Measurements from ENCODE around the gene MICOS13. TPM values are rescaled to one million over a fixed set of nuclear protein-coding genes. Genes with fewer than 3 reads are reported as not detected.

The MICOS13 gene
- total and polyA plus RNA-seq, 5 donors from 2014 or later: 21.2 to 110 (median 96.2) TPM

- H3K27ac Mint-ChIP-seq: peak overlapping the region in 2 of 3 donors; percentile 32 to 33
- no peaks in the 10 kb centered on the region for H3K9me3 Mint-ChIP-seq
- Histone ChIP-seq H3K4me3 (ENCODE audit: low read depth, low read length) (no peak overlapping the region), H3K27me3 (ENCODE audit: control insufficient read depth, insufficient read depth, low read length) (no peaks in the 10 kb centered on the region), H3K36me3 (ENCODE audit: control insufficient read depth, insufficient read depth, low read length) (peaks cover 47% of the 10 kb centered on the region), H3K9me3 (ENCODE audit: control insufficient read depth in 2 of 2, low read length in 2 of 2) (no peaks in the 10 kb centered on the region), H3K4me1 (ENCODE audit: control insufficient read depth, insufficient read depth, low read length, poor library complexity, severe bottlenecking) (peaks cover 41% of the 10 kb centered on the region), H3K27ac (ENCODE audit: insufficient read depth, low read length, poor library complexity, severe bottlenecking) (no peak overlapping the region)
- ATAC-seq (ENCODE audit: low read depth in 2 of 2) (no peak), DNase-seq (no peak)
- H3K27me3 Mint-ChIP-seq: no peaks in the 10 kb centered on the region
- H3K4me1 Mint-ChIP-seq: peaks cover 26 to 86% (median 64%) of the 10 kb centered on the region in 4 donors
- peaks cover 23% of the 10 kb centered on the region for H3K36me3 Mint-ChIP-seq
- H3K4me3 Mint-ChIP-seq: peak overlapping the region in 1 of 4 donors; percentile 39
These were observed 47.7 kb downstream of the MICOS13 start for GRCh38 chr19:5632657-5633056.

- peak overlapping the region in 1 of 4 donors; percentile 39 for H3K4me3 Mint-ChIP-seq
- Histone ChIP-seq H3K4me3 (ENCODE audit: low read depth, low read length) (no peak overlapping the region), H3K9me3 (ENCODE audit: control insufficient read depth in 2 of 2, low read length in 2 of 2) (no peaks in the 10 kb centered on the region), H3K4me1 (ENCODE audit: control insufficient read depth, insufficient read depth, low read length, poor library complexity, severe bottlenecking) (peaks cover 45% of the 10 kb centered on the region), H3K27me3 (ENCODE audit: control insufficient read depth, insufficient read depth, low read length) (no peaks in the 10 kb centered on the region), H3K36me3 (ENCODE audit: control insufficient read depth, insufficient read depth, low read length) (peaks cover 51% of the 10 kb centered on the region), H3K27ac (ENCODE audit: insufficient read depth, low read length, poor library complexity, severe bottlenecking) (no peak overlapping the region)
- no peak for ATAC-seq (ENCODE audit: low read depth in 2 of 2)
- H3K27me3 Mint-ChIP-seq: no peaks in the 10 kb centered on the region
- H3K27ac Mint-ChIP-seq: peak overlapping the region in 1 of 3 donors; percentile 33
- peaks cover 27% of the 10 kb centered on the region for H3K36me3 Mint-ChIP-seq
- no peak for DNase-seq
- no peaks in the 10 kb centered on the region for H3K9me3 Mint-ChIP-seq
- peaks cover 26 to 85% (median 65%) of the 10 kb centered on the region in 4 donors for H3K4me1 Mint-ChIP-seq
These were observed 48.1 kb downstream of the MICOS13 start for GRCh38 chr19:5632241-5632612.

- Histone ChIP-seq H3K9me3 (ENCODE audit: control insufficient read depth in 2 of 2, low read length in 2 of 2) (no peaks in the 10 kb centered on the region), H3K4me1 (ENCODE audit: control insufficient read depth, insufficient read depth, low read length, poor library complexity, severe bottlenecking) (peaks cover 50% of the 10 kb centered on the region), H3K27ac (ENCODE audit: insufficient read depth, low read length, poor library complexity, severe bottlenecking) (no peak overlapping the region), H3K4me3 (ENCODE audit: low read depth, low read length) (no peak overlapping the region), H3K27me3 (ENCODE audit: control insufficient read depth, insufficient read depth, low read length) (no peaks in the 10 kb centered on the region), H3K36me3 (ENCODE audit: control insufficient read depth, insufficient read depth, low read length) (peaks cover 56% of the 10 kb centered on the region)
- no peak for DNase-seq
- Mint-ChIP-seq H3K27me3 (no peaks in the 10 kb centered on the region), H3K36me3 (peaks cover 27% of the 10 kb centered on the region), H3K4me3 (peak overlapping the region; percentile 1 to 75 (median 58)), H3K4me1 (peaks cover 26 to 89% (median 65%) of the 10 kb centered on the region in 4 donors), H3K9me3 (no peaks in the 10 kb centered on the region), H3K27ac (peak overlapping the region in 2 of 3 donors; percentile 33 to 63)
- ATAC-seq (ENCODE audit: low read depth in 2 of 2): no peak
These were observed 48.6 kb downstream of the MICOS13 start for GRCh38 chr19:5631567-5632240.

GRCh38 chr19:5628919-5629481 is 51.3 kb downstream of the MICOS13 start:
- Histone ChIP-seq H3K4me3 (ENCODE audit: low read depth, low read length) (peak overlapping the region; percentile 21), H3K36me3 (ENCODE audit: control insufficient read depth, insufficient read depth, low read length) (peaks cover 59% of the 10 kb centered on the region), H3K27ac (ENCODE audit: insufficient read depth, low read length, poor library complexity, severe bottlenecking) (no peak overlapping the region), H3K4me1 (ENCODE audit: control insufficient read depth, insufficient read depth, low read length, poor library complexity, severe bottlenecking) (peaks cover 77% of the 10 kb centered on the region), H3K9me3 (ENCODE audit: control insufficient read depth in 2 of 2, low read length in 2 of 2) (no peaks in the 10 kb centered on the region), H3K27me3 (ENCODE audit: control insufficient read depth, insufficient read depth, low read length) (no peaks in the 10 kb centered on the region)
- peaks cover 46% of the 10 kb centered on the region for H3K36me3 Mint-ChIP-seq
- H3K9me3 Mint-ChIP-seq: no peaks in the 10 kb centered on the region
- no peaks in the 10 kb centered on the region for H3K27me3 Mint-ChIP-seq
- peaks cover 21 to 91% (median 74%) of the 10 kb centered on the region in 4 donors for H3K4me1 Mint-ChIP-seq
- peak overlapping the region in 3 of 4 donors; percentile 43 to 70 (median 50) for H3K4me3 Mint-ChIP-seq
- H3K27ac Mint-ChIP-seq: peak overlapping the region in 2 of 3 donors; percentile 36 to 65
- DNase-seq (no peak), ATAC-seq (ENCODE audit: low read depth in 2 of 2) (peak in 1 of 2 donors; percentile 43)

GRCh38 chr19:5628461-5628860 is 51.9 kb downstream of the MICOS13 start:
- peaks cover 56% of the 10 kb centered on the region for H3K36me3 ChIP-seq (ENCODE audit: control insufficient read depth, insufficient read depth, low read length)
- Mint-ChIP-seq H3K27ac (peak overlapping the region in 1 of 3 donors; percentile 65), H3K27me3 (no peaks in the 10 kb centered on the region), H3K4me3 (peak overlapping the region; percentile 27 to 70 (median 46)), H3K4me1 (peaks cover 20 to 91% (median 71%) of the 10 kb centered on the region in 4 donors), H3K9me3 (no peaks in the 10 kb centered on the region), H3K36me3 (peaks cover 46% of the 10 kb centered on the region)
- H3K27ac ChIP-seq (ENCODE audit: insufficient read depth, low read length, poor library complexity, severe bottlenecking): peak overlapping the region; percentile 9
- peak overlapping the region; percentile 21 for H3K4me3 ChIP-seq (ENCODE audit: low read depth, low read length)
- peaks cover 83% of the 10 kb centered on the region for H3K4me1 ChIP-seq (ENCODE audit: control insufficient read depth, insufficient read depth, low read length, poor library complexity, severe bottlenecking)
- H3K27me3 ChIP-seq (ENCODE audit: control insufficient read depth, insufficient read depth, low read length): no peaks in the 10 kb centered on the region
- no peaks in the 10 kb centered on the region for H3K9me3 ChIP-seq (ENCODE audit: control insufficient read depth in 2 of 2, low read length in 2 of 2)
- peak in 1 of 3 donors; percentile 34 for DNase-seq
- no peak for ATAC-seq (ENCODE audit: low read depth in 2 of 2)

Other genes starting within 250 kb of the MICOS13 start
- not detected for gene ZNRF4, start 225.1 kb downstream of the MICOS13 start, total RNA-seq
- not detected for gene ZNRF4, start 225.1 kb downstream of the MICOS13 start, polyA plus RNA-seq
- 3.1 TPM for gene TINCR, start 112.6 kb downstream of the MICOS13 start, total RNA-seq
- gene TINCR, start 112.6 kb downstream of the MICOS13 start, polyA plus RNA-seq: not detected
- 271 TPM for gene SAFB2, start 57.7 kb downstream of the MICOS13 start, total RNA-seq
- 10 to 100 TPM; 23.0 to 26.1 (median 23.3) TPM for gene SAFB2, start 57.7 kb downstream of the MICOS13 start, polyA plus RNA-seq
- gene SAFB, start 57.4 kb downstream of the MICOS13 start, total RNA-seq: 204 TPM
- gene SAFB, start 57.4 kb downstream of the MICOS13 start, polyA plus RNA-seq: 10 to 100 TPM; 36.9 to 56.2 (median 45.9) TPM
- gene HSD11B1L, start 511 bp upstream of the MICOS13 start, total RNA-seq: 2.4 TPM
- gene HSD11B1L, start 511 bp upstream of the MICOS13 start, polyA plus RNA-seq: 1 to 10 TPM; 1.8 to 3.0 (median 2.3) TPM
- gene RPL36, start 9.8 kb upstream of the MICOS13 start, total RNA-seq: 984 TPM
- 1,000 to 10,000 TPM; 1,952 to 2,703 (median 2,229) TPM for gene RPL36, start 9.8 kb upstream of the MICOS13 start, polyA plus RNA-seq
- 67.6 TPM for gene LONP1, start 39.6 kb upstream of the MICOS13 start, total RNA-seq
- gene LONP1, start 39.6 kb upstream of the MICOS13 start, polyA plus RNA-seq: 10 to 100 TPM; 16.4 to 22.8 (median 20.3) TPM
- gene CATSPERD, start 40.1 kb upstream of the MICOS13 start, total RNA-seq: not detected
- gene CATSPERD, start 40.1 kb upstream of the MICOS13 start, polyA plus RNA-seq: under 1 TPM in 1 of 4 donors, not detected in 3; 0.17 TPM
- 3.5 TPM for gene PRR22, start 104.2 kb upstream of the MICOS13 start, total RNA-seq
- not detected for gene PRR22, start 104.2 kb upstream of the MICOS13 start, polyA plus RNA-seq
- 129 TPM for gene DUS3L, start 110.6 kb upstream of the MICOS13 start, total RNA-seq
- 10 to 100 TPM; 25.4 to 38.3 (median 31.8) TPM for gene DUS3L, start 110.6 kb upstream of the MICOS13 start, polyA plus RNA-seq
- not detected for gene NRTN, start 124.6 kb upstream of the MICOS13 start, total RNA-seq
- under 1 TPM in 2 of 4 donors, not detected in 2; 0.21 to 0.68 TPM for gene NRTN, start 124.6 kb upstream of the MICOS13 start, polyA plus RNA-seq
- not detected for gene FUT6, start 159.2 kb upstream of the MICOS13 start, total RNA-seq
- gene FUT6, start 159.2 kb upstream of the MICOS13 start, polyA plus RNA-seq: not detected
- not detected for gene FUT3, start 170.9 kb upstream of the MICOS13 start, total RNA-seq
- not detected for gene FUT3, start 170.9 kb upstream of the MICOS13 start, polyA plus RNA-seq
- 3.7 TPM for gene FUT5, start 190.0 kb upstream of the MICOS13 start, total RNA-seq
- gene FUT5, start 190.0 kb upstream of the MICOS13 start, polyA plus RNA-seq: under 1 TPM in 2 of 4 donors, not detected in 2; 0.11 to 0.14 TPM
- 120 TPM for gene NDUFA11, start 223.3 kb upstream of the MICOS13 start, total RNA-seq
- 100 to 1,000 TPM; 408 to 499 (median 465) TPM for gene NDUFA11, start 223.3 kb upstream of the MICOS13 start, polyA plus RNA-seq
- 25.0 TPM for gene VMAC, start 224.4 kb upstream of the MICOS13 start, total RNA-seq
- gene VMAC, start 224.4 kb upstream of the MICOS13 start, polyA plus RNA-seq: 1 to 10 TPM; 4.9 to 9.5 (median 7.5) TPM
- gene CAPS, start 233.7 kb upstream of the MICOS13 start, total RNA-seq: 38.8 TPM
- gene CAPS, start 233.7 kb upstream of the MICOS13 start, polyA plus RNA-seq: 1 to 10 TPM; 1.2 to 3.1 (median 2.8) TPM